SK-N-DZ (cell line): ENCODE data around the gene WFDC1.

ENCODE experiments used
- DNase-seq: peaks from one replicate; pipeline ENCODE4 v3.0.0-alpha.2; 2015; ENCODE audit warnings: low spot score

The WFDC1 gene

DNA sequence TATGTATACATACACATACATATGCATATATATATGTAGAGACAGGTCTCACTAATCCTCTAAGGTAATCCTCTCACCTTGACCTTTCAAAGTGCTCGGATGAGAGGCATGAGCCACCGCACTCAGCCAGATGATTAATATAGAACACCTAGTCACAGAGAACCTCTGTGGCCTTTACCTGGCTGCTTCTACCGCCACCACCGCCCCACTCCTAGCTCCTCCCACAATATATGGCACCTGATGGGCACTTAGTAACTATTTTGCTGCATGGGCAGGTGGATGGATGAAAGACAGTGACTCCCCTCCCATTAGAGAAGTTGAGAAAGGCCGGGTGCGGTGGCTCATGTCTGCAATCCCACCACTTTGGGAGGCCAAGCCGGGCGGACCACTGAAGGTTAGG is 57.0 kb downstream of the WFDC1 start:
- no peak for DNase-seq

DNA sequence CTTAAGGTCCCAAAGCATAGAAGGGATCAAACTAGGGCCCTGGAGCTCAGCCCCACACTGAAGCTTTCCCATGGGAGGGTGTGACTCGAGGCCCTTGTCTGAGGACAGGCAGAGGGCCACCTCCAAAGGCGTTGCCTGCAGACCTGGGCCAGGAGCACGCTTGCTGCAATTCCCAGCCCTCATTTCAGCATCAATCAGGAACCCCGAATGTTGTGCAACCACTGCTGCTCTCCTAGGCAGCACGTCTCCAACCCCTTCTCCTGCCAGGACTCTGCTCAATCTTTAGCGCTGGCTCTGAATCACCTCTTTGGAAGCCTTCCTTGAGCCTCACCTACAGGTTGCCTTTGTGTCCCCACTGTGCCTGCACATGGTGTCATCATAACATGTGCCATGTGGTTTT is 59.6 kb downstream of the WFDC1 start:
- DNase-seq: no peak

DNA sequence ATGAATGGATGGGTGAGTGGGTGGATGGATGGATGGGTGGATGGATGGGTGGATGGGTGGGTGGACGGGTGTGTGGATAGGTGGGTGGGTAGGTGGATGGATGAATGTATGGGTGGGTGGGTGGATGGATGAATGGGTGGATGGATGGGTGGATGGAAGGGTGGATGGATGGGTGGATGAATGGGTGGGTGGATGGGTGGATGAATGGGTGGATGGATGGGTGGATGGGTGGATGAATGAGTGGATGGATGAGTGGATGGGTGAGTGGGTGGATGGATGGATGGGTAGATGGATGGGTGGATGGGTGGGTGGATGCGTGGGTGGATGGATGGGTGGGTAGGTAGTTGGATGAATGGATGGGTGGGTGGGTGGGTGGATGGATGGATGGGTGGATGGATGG is 60.5 kb downstream of the WFDC1 start:
- DNase-seq: no peak

DNA sequence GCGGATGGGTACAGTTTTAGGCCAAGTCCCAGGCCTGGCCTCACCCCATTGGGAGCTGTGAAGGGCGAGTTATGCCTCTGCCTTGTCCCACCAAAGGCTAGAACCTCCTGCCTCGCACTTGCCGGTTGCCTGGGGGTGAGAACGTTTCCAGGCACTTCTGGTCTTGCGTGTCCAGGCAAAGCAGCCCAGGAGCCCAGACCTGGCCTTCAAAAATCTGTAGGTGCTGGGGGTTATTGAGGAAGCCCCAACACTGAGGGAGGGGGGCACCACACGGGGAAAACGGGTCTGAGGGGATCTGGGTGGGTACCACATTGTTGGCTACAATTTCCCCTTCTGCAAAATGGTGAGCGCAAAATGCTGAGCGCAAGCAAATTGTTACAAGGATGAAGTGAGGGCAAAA is 61.5 kb downstream of the WFDC1 start:
- DNase-seq: no peak

DNA sequence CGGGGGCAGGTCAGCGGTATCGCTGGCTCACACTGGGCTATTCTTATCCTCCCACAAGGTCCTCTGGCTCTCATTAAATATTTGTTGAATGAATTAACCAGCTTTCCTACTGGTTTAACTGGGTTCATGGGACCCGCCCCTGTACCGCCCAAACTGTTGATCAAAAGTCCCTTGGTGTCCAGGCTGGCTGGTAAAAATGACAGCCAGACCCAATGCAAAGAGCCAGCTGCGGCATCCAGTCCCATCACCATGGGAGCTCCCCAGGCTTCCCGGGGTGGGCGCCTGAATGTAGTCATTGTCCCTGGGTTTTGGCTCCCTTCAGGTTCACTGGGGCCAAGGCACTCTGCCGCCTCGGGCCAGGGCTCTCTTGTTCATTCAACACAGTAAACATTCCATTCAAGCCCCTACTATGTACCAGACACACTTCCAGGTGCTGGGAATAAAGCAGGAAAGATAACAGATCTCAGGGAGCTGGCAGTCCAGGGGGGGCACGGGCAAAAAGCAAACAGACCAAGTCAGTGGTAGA is 62.0 kb downstream of the WFDC1 start:
- DNase-seq: no peak

DNA sequence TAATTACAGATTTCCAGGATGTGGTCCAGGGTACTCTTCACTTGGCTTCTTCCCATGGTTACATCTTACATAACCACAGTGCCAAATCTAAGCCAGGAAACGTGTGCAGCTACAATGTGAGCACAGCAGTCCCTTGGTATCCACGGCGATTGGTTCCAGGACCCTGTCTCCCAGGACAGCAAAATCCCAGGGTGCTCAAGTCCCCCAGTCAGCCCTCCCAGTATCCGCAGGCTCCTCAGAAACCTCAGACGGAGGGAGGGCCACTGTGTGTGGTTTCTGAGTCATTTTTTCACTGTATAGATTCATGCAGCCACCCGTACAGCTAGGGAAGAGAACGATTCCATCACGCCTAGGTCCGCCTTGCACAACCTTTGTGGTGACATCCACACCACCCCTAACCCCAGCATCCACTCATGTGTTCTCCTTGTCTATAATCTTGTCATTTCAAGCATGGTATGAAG is 62.5 kb downstream of the WFDC1 start:
- DNase-seq: no peak

DNA sequence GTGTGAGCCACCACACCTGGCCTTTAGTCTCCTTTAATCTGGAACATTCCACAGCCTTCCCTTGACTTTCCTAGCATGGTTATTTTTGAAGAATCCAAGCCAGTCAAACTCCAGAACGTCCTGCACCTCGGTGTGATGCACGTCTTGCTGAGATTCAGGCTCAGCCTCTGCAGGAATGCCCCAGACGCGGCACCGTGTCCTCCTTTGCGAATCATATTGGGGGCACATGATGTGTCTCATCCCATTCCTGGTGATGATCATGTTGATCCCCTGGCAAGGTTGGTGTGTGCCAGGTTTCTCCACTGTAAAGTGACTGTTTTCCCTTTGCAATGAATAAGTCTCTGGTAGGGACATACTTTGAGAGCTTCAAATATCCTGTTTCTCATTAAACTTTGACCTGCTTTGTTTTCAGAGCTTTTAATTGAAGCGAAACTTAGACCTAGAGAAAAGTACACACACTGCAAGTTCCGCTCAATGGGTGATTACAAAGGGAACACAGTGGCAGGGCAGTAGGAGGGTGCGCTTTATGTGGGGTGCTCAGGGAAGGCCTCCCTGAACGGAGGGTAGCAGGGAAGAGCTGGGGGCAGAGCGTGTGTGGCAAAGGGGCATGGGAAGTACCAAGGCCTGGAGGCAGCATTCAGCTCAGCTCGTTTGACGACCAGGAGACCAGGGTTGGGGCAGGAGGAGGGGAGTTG is 64.1 kb downstream of the WFDC1 start:
- DNase-seq: no peak

DNA sequence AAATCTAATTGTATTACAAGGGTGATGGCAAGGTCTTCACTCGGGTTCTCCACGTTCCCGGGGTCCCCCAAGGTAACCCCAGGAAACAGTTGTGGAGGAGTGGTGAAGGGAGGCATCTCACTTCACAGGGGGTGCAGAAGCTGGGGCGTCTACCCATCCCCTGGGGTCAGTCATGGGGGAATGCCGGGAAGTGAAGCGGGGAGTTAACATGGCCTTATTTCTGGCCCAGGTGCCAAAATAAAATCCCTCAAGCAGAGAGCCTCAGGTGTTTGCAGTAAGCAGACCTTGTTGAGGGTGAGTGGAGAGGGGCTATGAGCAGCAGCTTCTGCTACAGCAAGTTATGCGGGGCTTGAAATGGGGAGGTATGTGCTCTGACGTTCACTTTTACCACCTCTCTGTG is 64.6 kb downstream of the WFDC1 start:
- DNase-seq: no peak

DNA sequence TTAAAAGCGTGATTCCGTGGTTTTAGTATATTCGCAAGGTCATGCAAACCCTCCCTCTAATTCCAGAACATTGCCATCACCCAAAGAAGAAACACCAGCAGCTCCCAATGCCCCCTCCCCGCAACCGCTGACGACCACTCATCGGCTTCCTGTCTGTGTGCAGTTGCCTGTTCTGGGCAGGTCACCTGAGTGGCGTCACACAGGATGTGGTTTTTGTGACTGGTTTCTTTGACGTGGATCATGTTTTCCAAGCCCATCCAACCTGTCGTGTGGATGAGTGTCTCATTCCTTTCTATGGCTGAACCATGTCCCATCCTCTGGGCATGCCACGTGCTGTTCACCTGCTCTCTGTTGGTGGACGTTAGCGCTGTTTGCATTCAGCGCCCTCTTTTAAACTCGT is 65.5 kb downstream of the WFDC1 start:
- DNase-seq: no peak

DNA sequence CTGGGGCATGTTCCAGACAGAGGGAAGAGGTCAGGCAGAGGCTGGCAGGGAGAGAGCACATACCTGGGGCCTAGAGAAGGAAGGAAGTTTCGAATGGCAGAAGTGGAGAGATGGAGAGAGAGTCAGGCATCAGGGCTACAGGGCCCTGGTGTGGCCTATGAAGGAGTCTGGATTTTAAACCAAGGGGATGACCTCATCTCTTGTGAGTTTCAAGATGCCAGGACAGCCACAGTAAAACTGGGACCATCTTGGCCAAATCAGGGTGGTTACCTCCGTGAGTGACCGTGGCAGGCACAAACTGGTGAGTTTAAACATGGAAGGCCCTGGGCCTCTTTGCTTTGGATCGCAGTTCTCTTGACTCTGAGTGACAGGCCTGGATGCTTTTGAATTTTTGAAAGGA is 66.1 kb downstream of the WFDC1 start:
- DNase-seq: no peak

DNA sequence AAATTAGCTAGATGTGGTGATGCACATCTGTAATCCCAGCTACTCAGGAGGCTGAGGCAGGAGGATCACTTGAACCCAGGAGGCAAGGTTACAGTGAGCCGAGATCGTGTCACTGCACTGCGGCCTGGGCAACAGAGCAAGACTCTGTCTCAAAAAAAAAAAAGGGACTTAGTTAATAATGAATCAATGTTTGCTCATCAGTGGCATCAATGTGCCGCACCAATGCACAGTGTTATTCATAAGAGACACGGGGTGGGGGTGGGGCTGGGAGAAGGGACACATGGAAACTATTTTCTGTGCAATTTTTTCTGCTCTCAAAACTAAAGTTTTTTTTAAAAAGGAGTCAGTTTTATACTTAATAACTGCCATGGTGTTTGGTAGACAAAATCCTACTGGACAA is 66.9 kb downstream of the WFDC1 start:
- DNase-seq: no peak

DNA sequence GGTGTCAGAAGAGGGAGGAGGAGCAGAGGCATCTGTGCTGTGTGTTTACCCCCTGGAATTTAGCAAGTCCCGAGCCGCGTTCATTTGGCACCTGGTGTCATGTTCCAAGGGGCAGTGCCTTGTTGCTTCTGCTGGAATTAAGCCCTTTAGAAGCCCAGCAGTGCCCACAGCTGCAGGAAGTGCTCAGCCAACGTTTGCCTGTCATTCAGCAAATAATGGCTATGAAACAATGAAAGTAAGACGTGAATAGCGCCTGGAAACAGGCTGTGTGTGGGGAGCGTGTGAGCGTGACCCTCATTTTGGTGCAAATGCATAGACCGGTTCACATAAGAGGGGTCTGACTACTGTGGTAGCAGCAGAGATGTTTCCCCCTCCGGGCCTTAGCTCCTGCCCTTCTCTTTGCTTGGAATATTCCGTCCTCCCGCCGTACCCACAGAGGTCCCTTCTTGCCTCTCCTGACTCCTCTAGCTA is 67.8 kb downstream of the WFDC1 start:
- no peak for DNase-seq

DNA sequence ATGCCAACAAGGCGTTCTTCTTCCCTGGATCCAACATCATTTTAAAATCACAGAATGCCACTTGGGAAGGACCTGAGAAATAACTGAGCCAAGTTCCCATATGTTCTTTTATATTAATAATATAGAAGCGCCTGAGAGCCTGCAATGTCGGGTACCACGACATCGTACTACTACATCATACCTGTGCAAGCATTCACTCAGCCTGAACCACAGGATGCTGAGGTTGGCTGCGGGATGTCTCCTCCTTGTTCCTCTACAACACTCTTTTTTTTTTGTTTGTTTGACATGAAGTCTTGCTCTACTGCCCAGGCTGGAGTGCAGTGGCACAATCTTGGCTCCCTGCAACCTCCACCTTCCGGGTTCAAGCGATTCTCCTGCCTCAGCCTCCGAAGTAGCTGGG is 71.5 kb downstream of the WFDC1 start:
- no peak for DNase-seq

DNA sequence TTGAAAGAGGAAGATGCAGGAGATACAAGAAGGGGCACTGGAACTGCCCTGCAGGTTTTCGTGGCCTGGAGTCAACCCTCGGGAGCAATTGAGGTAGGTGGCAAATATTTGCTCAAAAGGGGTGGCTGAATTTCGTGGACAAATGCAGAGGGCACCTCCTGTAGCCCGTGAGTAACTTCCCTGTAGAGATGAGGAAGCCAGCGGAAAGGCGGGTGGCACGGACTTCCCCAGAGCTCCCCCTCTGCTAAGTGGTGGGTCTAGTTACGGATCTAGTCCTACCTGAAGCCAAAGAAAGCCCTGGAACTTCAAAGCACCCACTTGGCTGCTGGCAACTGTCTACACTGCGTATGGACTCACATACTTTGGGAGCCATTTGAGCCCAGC is 72.6 kb downstream of the WFDC1 start:
- DNase-seq: no peak

DNA sequence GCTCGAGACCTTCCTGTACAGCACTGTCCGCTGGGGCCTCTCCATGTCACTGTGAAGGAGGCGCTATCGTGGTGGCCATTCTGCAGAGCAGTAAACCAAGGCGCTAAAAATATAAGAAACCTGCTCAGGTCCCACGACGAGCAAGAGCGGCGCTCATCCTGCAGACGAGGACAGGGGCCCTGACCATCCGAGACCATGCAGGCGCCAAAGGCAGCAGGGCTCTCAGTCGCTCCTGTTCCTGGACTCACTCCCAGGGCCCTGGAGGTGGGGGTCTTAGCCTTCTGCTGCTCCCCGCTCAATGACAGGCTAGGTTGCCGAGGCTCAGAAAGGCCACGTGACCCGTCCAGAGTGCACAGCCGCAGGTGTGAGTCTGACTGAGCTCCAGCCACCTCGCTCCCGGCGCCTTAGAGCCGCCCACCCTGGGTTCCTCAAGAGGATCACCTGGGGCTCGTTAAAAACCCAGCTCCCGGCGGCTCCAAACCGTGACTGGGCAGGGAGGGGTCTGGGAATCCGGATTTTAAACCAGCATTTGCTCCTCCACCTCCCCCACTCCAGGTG is 73.2 kb downstream of the WFDC1 start:
- DNase-seq: no peak

DNA sequence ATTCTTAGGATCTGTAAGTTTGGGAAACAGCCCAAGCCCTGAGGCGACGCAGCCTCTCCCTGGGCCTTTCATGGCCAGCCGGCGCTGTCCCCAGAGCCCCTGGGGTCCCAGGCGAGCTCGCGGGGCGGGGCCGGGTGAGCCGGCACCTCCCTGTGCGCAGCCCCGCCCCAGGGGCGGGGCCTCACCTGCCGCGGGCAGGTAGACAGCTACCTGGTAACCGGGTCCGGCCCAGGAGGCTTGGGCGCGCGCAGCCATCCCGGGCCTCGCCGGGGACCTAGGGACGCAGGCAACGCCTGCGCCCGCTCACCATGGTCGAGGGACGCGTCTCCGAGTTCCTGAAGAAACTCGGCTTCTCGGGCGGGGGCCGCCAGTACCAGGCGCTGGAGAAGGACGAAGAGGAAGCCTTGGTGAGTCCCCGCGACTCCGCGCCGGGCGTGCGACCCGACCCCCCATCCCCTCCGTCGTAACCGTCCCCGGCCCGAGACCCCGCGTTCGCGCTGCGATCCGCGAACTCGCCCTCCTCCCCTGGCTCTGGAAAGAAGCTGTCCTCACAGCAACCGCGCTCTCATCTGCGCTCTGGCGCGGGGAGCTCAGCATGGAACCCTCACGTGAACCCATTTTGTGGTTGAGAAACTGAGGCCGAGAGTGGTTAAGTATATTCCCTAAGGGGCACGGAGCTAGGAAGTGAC is 73.8 kb downstream of the WFDC1 start, which contains the start of gene ATP2C2:
TSS of gene ATP2C2 (plus strand) at position 231 of the 689 bp plus-strand sequence. CDS start at position 309, 78 bp downstream.
- DNase-seq: no peak

DNA sequence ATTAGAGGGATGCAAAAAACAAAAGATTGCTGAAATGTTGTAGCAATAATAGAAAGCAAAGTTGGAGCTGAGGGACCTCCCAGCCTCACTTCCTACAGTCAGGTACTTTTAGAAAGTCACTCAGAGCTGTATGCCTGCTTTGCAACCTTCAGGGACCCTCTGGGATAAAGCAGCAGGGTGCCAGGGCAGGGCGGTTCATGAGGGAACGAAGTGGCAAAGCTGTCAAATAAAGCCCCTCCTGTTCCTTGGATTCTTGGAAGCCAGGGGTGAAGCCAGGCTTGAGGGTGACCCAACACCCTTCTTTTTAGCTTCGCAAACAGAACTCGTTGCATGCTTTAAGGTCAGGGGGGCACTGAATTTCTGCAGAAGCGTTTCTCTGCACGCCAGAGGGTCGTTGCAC is 74.4 kb downstream of the WFDC1 start:
- no peak for DNase-seq

DNA sequence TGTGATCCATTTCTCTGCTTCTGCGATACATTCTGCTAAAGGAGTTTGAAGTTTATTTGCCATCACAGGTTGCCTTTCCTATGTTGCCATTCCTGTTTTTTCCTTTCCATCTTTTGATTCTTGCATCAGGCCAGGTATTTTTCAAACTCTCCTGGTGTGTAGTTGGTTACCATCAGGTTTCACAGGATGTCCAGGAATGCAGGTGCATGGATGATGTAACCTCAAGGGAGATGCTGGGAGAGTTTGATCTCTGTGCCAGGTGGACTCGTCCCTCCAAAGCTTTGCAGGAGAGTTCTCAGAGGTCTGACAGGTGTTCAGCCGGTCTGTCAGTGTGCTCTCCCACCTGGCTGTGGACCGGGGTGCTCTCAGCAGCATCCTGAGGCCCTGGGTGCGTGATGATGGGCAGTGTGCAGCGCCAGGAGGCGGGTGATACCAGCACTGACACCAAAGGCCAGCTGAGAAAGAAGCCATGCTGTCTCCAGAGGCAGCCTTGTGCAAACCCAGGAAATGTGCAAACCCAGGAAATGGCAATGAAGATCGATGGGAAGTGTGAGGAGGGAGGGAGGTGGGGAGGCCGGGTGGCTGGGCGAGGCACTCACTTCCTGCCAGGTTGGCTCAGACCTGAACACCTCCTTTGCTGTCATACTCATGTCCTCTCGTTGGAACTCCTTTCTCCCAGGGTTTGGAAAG is 75.4 kb downstream of the WFDC1 start:
- DNase-seq: no peak

DNA sequence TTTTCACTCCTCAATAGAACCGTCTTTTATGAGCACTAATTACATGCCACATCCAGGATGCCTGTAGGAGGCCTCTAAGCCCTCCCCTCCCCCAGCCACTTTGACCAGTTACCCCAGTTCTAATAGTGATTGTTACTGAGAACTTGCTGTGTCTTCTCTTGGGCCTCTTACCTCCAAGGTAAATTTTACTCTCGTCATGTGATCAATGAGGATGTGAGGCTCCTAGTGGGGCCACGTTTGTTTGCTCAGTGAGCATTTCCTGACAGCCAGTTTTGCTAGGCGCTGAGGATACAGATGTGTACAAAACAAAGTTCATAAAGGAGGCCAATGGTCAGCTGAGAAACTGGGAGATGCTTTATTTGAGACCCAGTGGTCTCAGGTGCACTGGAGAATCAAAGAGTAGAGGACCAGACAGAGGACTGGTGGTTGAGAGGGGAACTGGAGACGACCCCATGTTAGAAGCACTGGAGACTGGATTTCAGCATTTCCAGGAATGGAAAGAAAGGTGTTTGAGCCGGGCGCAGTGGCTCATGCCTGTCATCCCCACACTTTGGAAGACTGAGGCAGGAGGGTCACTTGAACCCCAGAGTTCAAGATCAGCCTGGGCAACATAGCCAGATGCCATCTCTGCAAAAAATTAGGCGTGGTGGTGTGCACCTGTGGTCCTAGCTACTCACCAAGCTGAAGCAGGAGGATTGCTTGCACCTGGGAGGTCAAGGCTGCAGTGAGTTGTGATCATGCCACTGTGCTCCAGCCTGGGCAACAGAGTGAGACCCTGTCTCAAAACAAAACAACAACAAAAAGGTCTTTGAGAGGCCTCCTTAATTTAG is 76.3 kb downstream of the WFDC1 start:
- no peak for DNase-seq

DNA sequence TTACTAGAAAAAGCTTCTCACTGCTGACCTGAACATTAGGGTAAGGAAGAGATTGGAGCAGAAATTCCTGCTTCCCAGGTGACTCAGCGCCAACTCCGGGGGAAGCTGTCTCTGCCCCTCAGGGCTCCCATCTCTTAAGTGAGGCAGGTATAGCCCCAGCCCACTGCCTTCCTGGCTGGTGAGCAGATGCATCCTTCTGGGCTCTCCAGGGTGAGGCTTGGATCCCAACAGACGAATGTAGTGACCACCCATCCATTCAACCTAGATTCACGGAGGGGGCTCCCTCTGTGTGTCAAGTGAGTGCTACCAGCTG is 76.8 kb downstream of the WFDC1 start:
- no peak for DNase-seq

DNA sequence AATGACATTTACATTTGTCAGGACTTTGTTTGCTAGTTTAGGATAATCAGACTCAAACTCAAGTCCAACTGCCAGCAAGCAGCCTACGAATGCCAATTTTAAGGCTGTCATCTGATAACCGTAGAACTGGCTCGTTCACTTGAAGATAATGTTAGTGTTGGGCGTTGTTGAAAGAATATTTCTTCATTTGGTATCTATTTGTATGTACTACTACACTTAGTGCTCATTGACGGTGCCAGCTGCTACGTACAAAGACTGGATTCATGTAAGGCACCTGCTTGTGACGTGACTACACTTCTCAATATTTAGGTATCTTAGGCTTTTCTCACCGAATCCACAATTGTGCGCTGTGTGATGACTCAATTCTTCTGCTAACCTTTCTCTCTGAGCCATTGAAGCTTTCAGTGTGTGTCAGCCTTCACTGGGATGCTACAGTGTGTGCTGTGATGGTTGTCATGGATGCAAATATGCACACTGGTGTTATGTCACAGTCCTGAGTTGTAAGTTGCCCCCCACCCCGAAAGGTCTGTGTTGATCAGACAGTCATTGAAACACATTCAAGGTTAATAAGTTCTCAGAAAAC is 79.3 kb downstream of the WFDC1 start:
- no peak for DNase-seq
